Liver (tissue), 9 donors: ENCODE data around the gene NEK1. TPM values are rescaled to one million over a fixed set of nuclear protein-coding genes. Genes with fewer than 3 reads are reported as not detected.

ENCODE experiments used
- DNase-seq: peaks from one replicate; pipeline ENCODE4 v3.0.0-alpha.2; 2017; ENCODE audit warnings: low spot score
- H3K27ac ChIP-seq, 2 donors: one replicate each; pipeline ENCODE4 v1.7.0; 2013; ENCODE audit warnings: inconsistent platforms in 2 of 2, low read length in 2 of 2, control low read depth in 1 of 2, low read depth in 1 of 2, mild to moderate bottlenecking in 1 of 2
- H3K27me3 ChIP-seq, 4 donors: one replicate each; pipeline versions ENCODE4 v1.6.1 to v1.7.0; 2013; ENCODE audit warnings: low read length in 3 of 4, inconsistent platforms in 1 of 4, mild to moderate bottlenecking in 1 of 4, moderate library complexity in 1 of 4; ENCODE audit not compliant: control insufficient read depth in 4 of 4, insufficient read depth in 4 of 4
- H3K36me3 ChIP-seq, 4 donors: one replicate each; pipeline versions ENCODE4 v1.6.1 to v1.7.0; 2013; ENCODE audit warnings: low read length in 3 of 4, mild to moderate bottlenecking in 3 of 4, low read depth in 1 of 4, moderate library complexity in 1 of 4; ENCODE audit not compliant: control insufficient read depth in 4 of 4, insufficient read depth in 3 of 4
- H3K4me1 ChIP-seq, 4 donors: one replicate each; pipeline versions ENCODE4 v1.6.1 to v1.7.0; 2013; ENCODE audit warnings: low read length in 3 of 4, mild to moderate bottlenecking in 3 of 4, moderate library complexity in 1 of 4; ENCODE audit not compliant: control insufficient read depth in 4 of 4, insufficient read depth in 4 of 4
- H3K4me3 ChIP-seq, 3 donors: one replicate each; pipeline versions ENCODE4 v1.6.1 to v1.7.0; 2013; ENCODE audit warnings: low read length in 3 of 3, control low read depth in 1 of 3, low read depth in 1 of 3, mild to moderate bottlenecking in 1 of 3
- H3K9ac ChIP-seq, 2 donors: one replicate each; pipeline ENCODE4 v1.7.0; 2013; ENCODE audit warnings: low read length in 2 of 2, mild to moderate bottlenecking in 2 of 2, moderate library complexity in 2 of 2, control low read depth in 1 of 2, low read depth in 1 of 2
- H3K9me3 ChIP-seq, 4 donors: one replicate each; pipeline versions ENCODE4 v1.6.1 to v1.7.0; 2013; ENCODE audit warnings: low read length in 3 of 4; ENCODE audit not compliant: control insufficient read depth in 4 of 4
- CTCF ChIP-seq: fragments of 150-350 bp; IDR thresholded peaks from 2 replicates; pipeline ENCODE4 v1.5.1; 2017; ENCODE audit warnings: improper control_type of control experiment, low read depth, low read length; ENCODE audit not compliant: missing input control
- EGR1 ChIP-seq, 2 donors: IDR thresholded peaks; 2 replicates each; pipeline ENCODE4 v1.6.1; 2016 to 2018; ENCODE audit warnings: antibody characterized with exemption in 2 of 2, low read depth in 2 of 2
- FOXA1 ChIP-seq: IDR thresholded peaks from 2 replicates; pipeline ENCODE4 v1.6.1; 2016; ENCODE audit warnings: antibody characterized with exemption
- FOXA2 ChIP-seq: IDR thresholded peaks from 2 replicates; pipeline ENCODE4 v1.6.1; 2016; ENCODE audit warnings: antibody characterized with exemption
- GABPA ChIP-seq, 2 donors: IDR thresholded peaks in 1 of 2; conservative IDR thresholded peaks in 1 of 2; 2 replicates each; pipeline ENCODE4 v1.6.1; 2016; ENCODE audit warnings: antibody characterized with exemption in 2 of 2, mild to moderate bottlenecking in 1 of 2, moderate library complexity in 1 of 2
- HNF4A ChIP-seq, 2 donors: conservative IDR thresholded peaks; 2 replicates each; pipeline ENCODE4 v1.6.1; 2016; ENCODE audit warnings: antibody characterized with exemption in 2 of 2, mild to moderate bottlenecking in 2 of 2
- HNF4G ChIP-seq: IDR thresholded peaks from 2 replicates; pipeline ENCODE4 v1.6.1; 2016; ENCODE audit warnings: antibody characterized with exemption
- JUND ChIP-seq, 2 donors: IDR thresholded peaks; 2 replicates each; pipeline ENCODE4 v1.6.1; 2016; ENCODE audit warnings: antibody characterized with exemption in 2 of 2
- MAX ChIP-seq: IDR thresholded peaks from 2 replicates; pipeline ENCODE4 v1.6.1; 2016; ENCODE audit warnings: antibody characterized with exemption
- RAD21 ChIP-seq, 2 donors: IDR thresholded peaks; 2 replicates each; pipeline ENCODE4 v1.6.1; 2016; ENCODE audit warnings: antibody characterized with exemption in 2 of 2, mild to moderate bottlenecking in 2 of 2
- REST ChIP-seq: IDR thresholded peaks from 2 replicates; pipeline ENCODE4 v1.6.1; 2016; ENCODE audit warnings: antibody characterized with exemption, mild to moderate bottlenecking
- RXRA ChIP-seq, 2 donors: IDR thresholded peaks; 2 replicates each; pipeline ENCODE4 v1.6.1; 2017 to 2018; ENCODE audit warnings: antibody characterized with exemption in 2 of 2, mild to moderate bottlenecking in 1 of 2
- SP1 ChIP-seq: IDR thresholded peaks from 2 replicates; pipeline ENCODE4 v1.6.1; 2018; ENCODE audit warnings: antibody characterized with exemption, mild to moderate bottlenecking
- TAF1 ChIP-seq: conservative IDR thresholded peaks from 2 replicates; pipeline ENCODE4 v1.6.1; 2016; ENCODE audit warnings: antibody characterized with exemption, mild to moderate bottlenecking
- YY1 ChIP-seq: IDR thresholded peaks from 2 replicates; pipeline ENCODE4 v1.6.1; 2016; ENCODE audit warnings: antibody characterized with exemption, mild to moderate bottlenecking
- WGBS: extraction: QIAGEN DNeasy Blood & Tissue Kit; methylation state at CpG from one replicate; pipeline ENCODE4 v1.1.7; 2013; 5-methylcytosine and 5-hydroxymethylcytosine counted together
- polyA plus RNA-seq, 2 donors: library from polyadenylated mRNA; stranded (reverse) in 1 of 2; unstranded in 1 of 2; fragments of 200-250 nt in 1 of 2; fragments of >200 nt in 1 of 2; fragmentation: Nextera tagmentation in 1 of 2; extraction: Ambion mirVana in 1 of 2; gene quantifications; one replicate each; pipeline versions ENCODE4 v1.2.1 to v1.2.3, GENCODE V29; 2013 to 2015
- total RNA-seq, 2 donors: library from RNA; depleted of rRNA; stranded (reverse); fragments of >200 nt; gene quantifications; one replicate each; pipeline ENCODE4 v1.2.3, GENCODE V29; 2014
- TF ChIP-seq, protein P1 (sequence below): IDR thresholded peaks from 2 replicates; pipeline ENCODE4 v1.6.1; 2016; ENCODE audit warnings: antibody characterized with exemption
- TF ChIP-seq, protein P2 (sequence below): IDR thresholded peaks from 2 replicates; pipeline ENCODE4 v1.6.1; 2016; ENCODE audit warnings: antibody characterized with exemption
- donor health status: healthy.
- donor health status: healthy.
- donor health status: healthy.
- donor health status: healthy.
- donor health status: healthy.

NEK1 gene
- total and polyA plus RNA-seq, 4 donors = 1.8 to 10.2 (median 5.3) TPM

DNA sequence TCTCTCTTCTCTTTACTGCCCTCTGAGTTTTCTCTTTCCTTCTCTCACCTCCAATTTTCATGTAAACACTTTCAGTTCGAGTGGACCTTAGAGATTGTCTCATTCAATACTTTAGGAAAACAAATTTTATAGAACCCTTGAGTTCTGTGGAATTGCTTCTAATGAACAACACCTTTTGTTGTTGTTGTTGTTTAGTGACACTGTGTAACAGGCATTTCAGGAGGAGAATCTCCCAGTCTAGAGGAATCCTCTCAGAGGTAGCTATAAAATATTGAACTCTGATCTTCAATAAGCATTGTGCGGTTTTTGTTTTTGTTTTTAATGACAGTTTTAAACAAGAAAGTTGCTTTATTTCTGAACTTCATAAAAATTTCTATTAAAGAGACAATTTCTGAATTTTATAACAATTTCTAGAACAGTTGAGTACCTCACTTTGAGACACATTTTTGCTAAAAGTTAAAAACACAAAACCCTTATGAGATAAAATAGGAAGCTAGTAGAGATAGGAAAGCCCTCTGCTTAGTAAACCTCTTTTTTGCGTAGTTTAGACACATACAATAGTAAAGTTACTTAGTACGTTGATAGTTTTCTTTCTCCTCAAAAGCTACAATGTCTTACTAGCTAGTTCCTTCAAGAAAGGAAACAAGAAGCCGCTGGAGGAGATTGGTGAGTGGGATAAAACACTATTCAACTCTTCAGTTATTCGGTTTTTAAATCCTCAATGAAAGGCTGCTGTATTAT lies 46.8 kb upstream of the NEK1 start:
- TF ChIP-seq MAX (no peak), SP1 (no peak), HNF4G (no peak), FOXA2 (no peak), RXRA (IDR thresholded peaks at IDR 0.05) (no peak)

GRCh38 chr4:169658196-169658595 lies 45.8 kb upstream of the NEK1 start:
- Histone ChIP-seq H3K9me3 (no peaks in the 10 kb centered on the region), H3K4me3 (no peak overlapping the region), H3K27me3 (no peaks in the 10 kb centered on the region), H3K4me1 (peaks cover 0 to 23% (median 8%) of the 10 kb centered on the region in 4 donors), H3K36me3 (no peaks in the 10 kb centered on the region), H3K9ac (peak overlapping the region in 1 of 2 donors; percentile 38), H3K27ac (no peak overlapping the region)
- TF ChIP-seq YY1 (no peak), EGR1 (IDR thresholded peaks at IDR 0.05; ENCODE audit: low read depth in 2 of 2) (no peak), CTCF (no peak), FOXA2 (no peak), HNF4G (no peak), HNF4A (conservative IDR thresholded peaks at IDR 0.05) (no peak), FOXA1 (no peak), GABPA (IDR thresholded peaks at IDR 0.05 in 1 of 2, conservative IDR thresholded peaks at IDR 0.05 in 1 of 2) (no peak), JUND (IDR thresholded peaks at IDR 0.05) (no peak), REST (no peak), RAD21 (IDR thresholded peaks at IDR 0.05) (no peak), RXRA (IDR thresholded peaks at IDR 0.05) (no peak), TAF1 (no peak)
- TF ChIP-seq, protein P1, sequence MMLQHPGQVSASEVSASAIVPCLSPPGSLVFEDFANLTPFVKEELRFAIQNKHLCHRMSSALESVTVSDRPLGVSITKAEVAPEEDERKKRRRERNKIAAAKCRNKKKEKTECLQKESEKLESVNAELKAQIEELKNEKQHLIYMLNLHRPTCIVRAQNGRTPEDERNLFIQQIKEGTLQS = no peak
- TF ChIP-seq, protein P2, sequence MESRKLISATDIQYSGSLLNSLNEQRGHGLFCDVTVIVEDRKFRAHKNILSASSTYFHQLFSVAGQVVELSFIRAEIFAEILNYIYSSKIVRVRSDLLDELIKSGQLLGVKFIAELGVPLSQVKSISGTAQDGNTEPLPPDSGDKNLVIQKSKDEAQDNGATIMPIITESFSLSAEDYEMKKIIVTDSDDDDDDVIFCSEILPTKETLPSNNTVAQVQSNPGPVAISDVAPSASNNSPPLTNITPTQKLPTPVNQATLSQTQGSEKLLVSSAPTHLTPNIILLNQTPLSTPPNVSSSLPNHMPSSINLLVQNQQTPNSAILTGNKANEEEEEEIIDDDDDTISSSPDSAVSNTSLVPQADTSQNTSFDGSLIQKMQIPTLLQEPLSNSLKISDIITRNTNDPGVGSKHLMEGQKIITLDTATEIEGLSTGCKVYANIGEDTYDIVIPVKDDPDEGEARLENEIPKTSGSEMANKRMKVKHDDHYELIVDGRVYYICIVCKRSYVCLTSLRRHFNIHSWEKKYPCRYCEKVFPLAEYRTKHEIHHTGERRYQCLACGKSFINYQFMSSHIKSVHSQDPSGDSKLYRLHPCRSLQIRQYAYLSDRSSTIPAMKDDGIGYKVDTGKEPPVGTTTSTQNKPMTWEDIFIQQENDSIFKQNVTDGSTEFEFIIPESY = no peak
- DNase-seq = no peak
- WGBS = 79% methylated on average over 2 of the region's 2 CpGs

More for the DNA sequence above, 46.8 kb upstream of the NEK1 start:
- H3K27me3 ChIP-seq = no peaks in the 10 kb centered on the region
- DNase-seq = no peak
- peak overlapping the region in 1 of 2 donors; percentile 81 for H3K27ac ChIP-seq
- 72% methylated on average over 6 of the region's 6 CpGs for WGBS
- H3K4me1 ChIP-seq = peaks cover 0 to 23% (median 8%) of the 10 kb centered on the region in 4 donors
- H3K4me3 ChIP-seq = no peak overlapping the region
- no peaks in the 10 kb centered on the region for H3K36me3 ChIP-seq
- no peaks in the 10 kb centered on the region for H3K9me3 ChIP-seq
- H3K9ac ChIP-seq = peak overlapping the region in 1 of 2 donors; percentile 68
